Mucosa of stomach (tissue), 1 donor: ENCODE measurements around the gene KCNIP2.

Experiments
- H3K27me3 ChIP-seq: one replicate; pipeline ENCODE4 v1.7.0; 2013; ENCODE audit warnings: mild to moderate bottlenecking, low read length; ENCODE audit not compliant: control insufficient read depth, insufficient read depth
- H3K36me3 ChIP-seq: one replicate; pipeline ENCODE4 v1.7.0; 2013; ENCODE audit warnings: low read length; ENCODE audit not compliant: control insufficient read depth, insufficient read depth
- H3K4me1 ChIP-seq: one replicate; pipeline ENCODE4 v1.7.0; 2013; ENCODE audit warnings: mild to moderate bottlenecking, low read length; ENCODE audit not compliant: control insufficient read depth, insufficient read depth
- H3K4me3 ChIP-seq: one replicate; pipeline ENCODE4 v1.7.0; 2013; ENCODE audit warnings: low read length
- H3K9ac ChIP-seq: one replicate; pipeline ENCODE4 v1.7.0; 2013; ENCODE audit warnings: mild to moderate bottlenecking, low read length, moderate library complexity
- H3K9me3 ChIP-seq: one replicate; pipeline ENCODE4 v1.7.0; 2013; ENCODE audit warnings: mild to moderate bottlenecking, low read length, moderate library complexity; ENCODE audit not compliant: control insufficient read depth
- donor health status: Pancreatic carcinoma.

The KCNIP2 gene

DNA sequence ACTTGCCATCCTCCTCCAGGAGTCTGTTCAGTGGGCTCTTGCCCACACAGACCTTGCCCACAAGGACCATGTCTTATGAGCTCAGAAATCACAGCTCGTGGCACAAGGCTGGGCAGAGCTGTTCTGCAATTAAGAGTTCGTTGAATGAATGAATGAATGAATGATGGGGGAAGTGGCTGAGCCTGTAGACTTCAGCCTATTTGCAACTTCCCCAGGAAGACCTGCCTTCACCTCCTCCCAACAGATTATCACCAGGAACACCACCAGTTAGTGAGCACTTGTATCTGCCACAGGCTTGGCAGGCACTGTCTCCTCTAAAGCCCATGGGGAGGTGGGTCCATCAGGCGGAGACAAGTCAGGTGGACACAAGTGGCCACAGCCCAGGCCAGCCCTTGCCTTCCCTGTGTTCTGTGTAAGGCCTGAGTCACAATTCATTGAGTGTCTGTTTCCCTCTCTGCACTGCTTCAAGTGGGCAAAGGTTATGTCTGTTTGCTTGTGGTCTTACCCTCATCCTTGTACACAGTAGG lies 65.9 kb downstream of the KCNIP2 start:
- peaks cover 56% of the 10 kb centered on the region for H3K27me3 ChIP-seq
- peaks cover 58% of the 10 kb centered on the region for H3K4me1 ChIP-seq
- no peaks in the 10 kb centered on the region for H3K36me3 ChIP-seq
- H3K4me3 ChIP-seq = no peak overlapping the region
- no peaks in the 10 kb centered on the region for H3K9me3 ChIP-seq
- H3K9ac ChIP-seq = no peak overlapping the region

DNA sequence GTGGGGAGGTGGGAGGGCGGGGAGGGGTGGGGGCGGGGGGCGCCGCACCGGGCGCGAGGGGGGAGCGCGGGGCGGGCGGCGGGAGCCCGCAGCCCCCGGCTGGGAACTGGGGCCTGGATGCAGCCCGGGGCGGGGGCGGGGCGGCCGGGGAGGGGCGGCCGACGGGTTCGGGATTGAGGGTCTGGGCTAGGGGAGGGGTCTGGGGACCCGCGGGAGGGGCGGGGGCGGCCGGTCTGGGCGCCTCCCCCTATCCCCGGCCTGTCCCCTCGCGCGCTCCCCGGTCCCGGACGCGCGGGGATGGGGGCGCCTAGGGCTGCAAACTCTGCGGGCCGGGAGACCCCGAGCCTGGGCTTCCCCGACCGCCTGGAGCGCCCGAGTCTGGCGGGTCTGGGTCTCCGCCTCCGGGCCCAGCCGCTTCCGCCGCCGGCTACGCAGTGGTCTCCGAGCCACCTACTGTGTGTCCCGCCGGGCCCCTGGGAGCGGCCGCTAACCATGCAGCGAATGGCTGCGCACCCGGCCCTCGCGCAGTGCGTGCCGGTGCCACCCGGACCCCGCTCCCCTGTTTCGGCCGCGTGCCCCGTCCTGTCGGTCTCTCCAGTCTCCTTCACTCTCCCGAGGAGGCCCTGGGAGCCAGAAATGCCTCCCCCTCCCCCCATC lies 67.3 kb downstream of the KCNIP2 start:
- no peaks in the 10 kb centered on the region for H3K9me3 ChIP-seq
- peaks cover 70% of the 10 kb centered on the region for H3K27me3 ChIP-seq
- no peaks in the 10 kb centered on the region for H3K36me3 ChIP-seq
- H3K4me1 ChIP-seq = peaks cover 47% of the 10 kb centered on the region
- no peak overlapping the region for H3K9ac ChIP-seq
- H3K4me3 ChIP-seq = no peak overlapping the region
